KMS-11 (cell line): ENCODE measurements around the gene NECTIN4.
A peak's percentile ranks its signal among the peaks of the same experiment; 100 is the strongest.

Experiments
- H2AFZ ChIP-seq: fragments of 200-600 bp; sonication (generic); 2 replicates; pipeline ENCODE4 v1.6.1; 2016; ENCODE audit warnings: antibody characterized with exemption, mixed run types, low read depth
- H3K27ac ChIP-seq: fragments of 200-600 bp; sonication (generic); 2 replicates; pipeline ENCODE4 v1.6.1; 2016; ENCODE audit warnings: mild to moderate bottlenecking, mixed run types
- H3K27me3 ChIP-seq: fragments of 200-600 bp; sonication (generic); 2 replicates; pipeline ENCODE4 v1.6.1; 2017; ENCODE audit warnings: mild to moderate bottlenecking, low read depth, mixed run types, moderate library complexity; ENCODE audit not compliant: insufficient read depth
- H3K36me3 ChIP-seq: fragments of 200-600 bp; sonication (generic); 2 replicates; pipeline ENCODE4 v1.6.1; 2017; ENCODE audit warnings: mild to moderate bottlenecking, mixed run types; ENCODE audit not compliant: insufficient read depth
- H3K4me1 ChIP-seq: fragments of 200-600 bp; sonication (generic); 2 replicates; pipeline ENCODE4 v1.6.1; 2016; ENCODE audit warnings: mild to moderate bottlenecking, low read depth, mixed run types; ENCODE audit not compliant: poor library complexity, severe bottlenecking
- H3K4me2 ChIP-seq: fragments of 200-600 bp; sonication (generic); 2 replicates; pipeline ENCODE4 v1.7.0; 2016; ENCODE audit warnings: mild to moderate bottlenecking, mixed run types
- H3K4me3 ChIP-seq: fragments of 200-600 bp; sonication (generic); IDR thresholded peaks from 2 replicates; pipeline ENCODE4 v1.6.1; 2017; ENCODE audit warnings: low read depth, low read length, mixed read lengths; ENCODE audit not compliant: insufficient read depth
- H3K79me2 ChIP-seq: fragments of 200-600 bp; sonication (generic); 2 replicates; pipeline ENCODE4 v1.6.1; 2016; ENCODE audit warnings: low read depth, mixed run types; ENCODE audit not compliant: insufficient read depth
- H3K9ac ChIP-seq: fragments of 200-600 bp; sonication (generic); 2 replicates; pipeline ENCODE4 v1.6.1; 2016; ENCODE audit warnings: mild to moderate bottlenecking, mixed run types
- H4K20me1 ChIP-seq: fragments of 200-600 bp; sonication (generic); 2 replicates; pipeline ENCODE4 v1.6.1; 2016; ENCODE audit warnings: mild to moderate bottlenecking, mixed run types; ENCODE audit not compliant: insufficient read depth
- TF ChIP-seq, protein P1 (sequence below): fragments of 200-600 bp; sonication (generic); conservative IDR thresholded peaks from 2 replicates; pipeline ENCODE4 v1.6.1; 2017; ENCODE audit warnings: low read depth, mild to moderate bottlenecking, antibody characterized with exemption, low read length, moderate library complexity, mixed read lengths

NECTIN4 gene

DNA sequence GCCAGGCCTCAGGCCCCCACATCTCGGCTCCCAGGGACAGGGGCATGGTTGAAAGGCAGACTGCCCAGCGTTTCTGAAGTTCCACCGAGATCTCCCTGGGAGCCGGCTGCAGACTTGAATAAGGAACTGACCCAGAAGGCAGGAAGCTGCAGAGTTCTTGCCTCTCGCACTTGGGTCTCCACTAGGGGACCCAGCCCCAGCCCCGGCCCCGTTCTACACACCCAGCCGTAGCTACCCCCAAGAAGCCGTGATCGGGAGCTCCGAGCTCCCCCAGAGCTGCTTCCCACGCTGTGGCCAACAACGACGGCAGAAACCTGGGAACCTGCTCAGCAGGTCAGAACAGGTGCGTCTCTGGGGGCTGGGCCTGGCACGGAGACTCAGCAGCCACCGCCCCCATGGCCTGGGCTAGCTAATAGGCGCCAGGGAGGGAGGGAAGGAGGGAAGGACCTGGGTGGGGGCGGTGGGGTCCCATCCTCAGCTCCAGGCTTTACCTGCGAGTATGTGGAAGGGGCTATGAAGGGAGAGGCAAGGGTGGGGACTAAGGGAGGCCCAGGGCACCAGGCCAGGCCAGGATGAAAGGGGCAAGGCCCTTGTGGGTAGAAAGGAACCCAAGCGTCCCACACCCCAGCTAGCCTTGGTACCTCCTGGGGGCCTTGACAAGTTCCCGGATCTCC, at the start of gene NECTIN4:
Gene NECTIN4, minus strand, starts transcription at position 308 of the 674 bp plus-strand sequence. Its CDS starts 262 bp downstream, at position 46.
- no peak within 1 kb of the TSS for H3K4me3 ChIP-seq
- H3K27ac ChIP-seq, result no peak within 1 kb of the TSS
- no peak within 1 kb of the TSS for H3K9ac ChIP-seq

DNA sequence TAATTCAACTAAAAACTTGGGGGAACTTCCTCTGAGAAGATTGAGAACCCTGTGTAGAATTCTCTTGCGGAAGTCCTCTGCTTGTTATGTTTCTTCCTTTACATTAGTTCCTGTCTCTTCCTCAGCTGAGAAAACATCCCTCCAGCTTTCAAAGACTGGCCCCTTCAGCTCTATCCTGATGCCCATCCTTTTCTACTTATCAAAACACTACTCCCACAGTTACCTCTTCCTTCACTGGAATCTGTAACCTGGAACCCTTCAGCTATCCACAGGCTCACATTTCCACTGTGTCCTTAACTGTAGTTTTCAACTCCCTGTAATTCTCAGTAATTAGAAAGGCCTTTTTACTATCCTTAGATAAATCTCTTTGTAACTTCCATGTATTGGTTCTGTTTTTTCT, 49.1 kb upstream of the NECTIN4 start:
- TF ChIP-seq, protein P1, sequence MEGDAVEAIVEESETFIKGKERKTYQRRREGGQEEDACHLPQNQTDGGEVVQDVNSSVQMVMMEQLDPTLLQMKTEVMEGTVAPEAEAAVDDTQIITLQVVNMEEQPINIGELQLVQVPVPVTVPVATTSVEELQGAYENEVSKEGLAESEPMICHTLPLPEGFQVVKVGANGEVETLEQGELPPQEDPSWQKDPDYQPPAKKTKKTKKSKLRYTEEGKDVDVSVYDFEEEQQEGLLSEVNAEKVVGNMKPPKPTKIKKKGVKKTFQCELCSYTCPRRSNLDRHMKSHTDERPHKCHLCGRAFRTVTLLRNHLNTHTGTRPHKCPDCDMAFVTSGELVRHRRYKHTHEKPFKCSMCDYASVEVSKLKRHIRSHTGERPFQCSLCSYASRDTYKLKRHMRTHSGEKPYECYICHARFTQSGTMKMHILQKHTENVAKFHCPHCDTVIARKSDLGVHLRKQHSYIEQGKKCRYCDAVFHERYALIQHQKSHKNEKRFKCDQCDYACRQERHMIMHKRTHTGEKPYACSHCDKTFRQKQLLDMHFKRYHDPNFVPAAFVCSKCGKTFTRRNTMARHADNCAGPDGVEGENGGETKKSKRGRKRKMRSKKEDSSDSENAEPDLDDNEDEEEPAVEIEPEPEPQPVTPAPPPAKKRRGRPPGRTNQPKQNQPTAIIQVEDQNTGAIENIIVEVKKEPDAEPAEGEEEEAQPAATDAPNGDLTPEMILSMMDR, result no peak
- H3K27me3 ChIP-seq, result no peaks in the 10 kb centered on the region
- peaks cover 16% of the 10 kb centered on the region for H3K4me1 ChIP-seq
- H3K4me3 ChIP-seq, result no peak overlapping the region
- peaks cover 20% of the 10 kb centered on the region for H3K79me2 ChIP-seq
- H3K36me3 ChIP-seq, result no peaks in the 10 kb centered on the region
- no peak overlapping the region for H3K9ac ChIP-seq
- no peak overlapping the region for H3K4me2 ChIP-seq
- no peak overlapping the region for H3K27ac ChIP-seq
- H2AFZ ChIP-seq, result no peak overlapping the region
- no peaks in the 10 kb centered on the region for H4K20me1 ChIP-seq

More for the DNA sequence above, at the start of gene NECTIN4:
- Histone ChIP-seq H3K36me3 (no peaks in the 10 kb centered on the region), H3K27me3 (no peaks in the 10 kb centered on the region), H4K20me1 (no peaks in the 10 kb centered on the region), H3K79me2 (no peaks in the 10 kb centered on the region), H2AFZ (no peak within 1 kb of the TSS), H3K4me1 (no peaks in the 10 kb centered on the region), H3K4me2 (no peak within 1 kb of the TSS)
- TF ChIP-seq, protein P1, result no peak

DNA sequence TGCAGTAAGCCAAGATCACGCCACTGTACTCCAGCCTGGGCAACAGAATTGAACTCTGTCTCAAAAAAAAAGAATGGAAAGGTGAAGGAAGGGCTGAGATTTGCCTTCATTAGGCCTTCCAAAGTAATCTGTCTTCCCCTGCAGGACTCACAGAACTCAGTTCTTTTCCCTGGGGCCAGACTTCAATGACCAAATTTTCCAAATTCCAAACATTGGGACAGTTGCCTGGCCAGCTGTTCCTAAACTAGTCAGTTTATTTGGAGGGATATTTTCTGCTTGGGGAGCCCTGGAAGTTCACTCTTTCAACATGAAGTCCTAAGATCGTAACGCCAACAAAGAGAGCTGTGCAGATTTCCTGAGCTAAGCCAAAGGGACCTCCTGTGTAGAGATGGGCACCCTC, 48.5 kb upstream of the NECTIN4 start:
- Histone ChIP-seq H3K79me2 (peaks cover 25% of the 10 kb centered on the region), H4K20me1 (no peaks in the 10 kb centered on the region), H3K4me1 (peaks cover 16% of the 10 kb centered on the region), H3K27me3 (no peaks in the 10 kb centered on the region), H3K4me2 (no peak overlapping the region), H3K9ac (no peak overlapping the region), H3K4me3 (no peak overlapping the region), H2AFZ (no peak overlapping the region), H3K36me3 (no peaks in the 10 kb centered on the region), H3K27ac (no peak overlapping the region)
- TF ChIP-seq, protein P1, result no peak

DNA sequence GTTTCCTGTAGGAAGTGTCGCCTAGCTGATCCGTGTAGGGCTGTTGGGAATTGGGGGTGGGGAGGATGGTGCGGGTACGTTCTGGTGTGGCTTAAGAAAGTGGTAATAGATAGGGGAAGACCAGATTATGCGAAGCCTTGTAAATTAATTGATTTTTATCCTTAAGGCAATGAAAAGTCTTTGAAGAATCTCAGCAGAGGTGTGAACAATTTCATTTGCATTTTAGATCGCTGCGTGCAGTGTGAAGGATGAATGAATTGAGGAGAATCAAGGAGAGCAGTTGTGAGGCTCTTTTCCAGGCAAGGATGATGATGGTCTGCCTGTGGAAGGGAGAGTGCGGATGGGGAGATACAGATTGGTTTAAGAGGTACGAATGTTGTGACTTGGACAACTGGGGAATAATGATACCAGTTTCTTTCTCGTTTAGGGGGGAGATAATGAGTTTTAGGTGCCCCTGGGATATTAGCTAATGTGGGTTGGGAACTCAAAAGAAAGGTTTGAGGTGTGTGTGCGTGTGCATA, 43.9 kb upstream of the NECTIN4 start:
- Histone ChIP-seq H3K4me3 (peak overlapping the region; percentile 100), H4K20me1 (no peaks in the 10 kb centered on the region), H3K9ac (peak overlapping the region; percentile 90), H3K27ac (peak overlapping the region; percentile 79), H3K27me3 (no peaks in the 10 kb centered on the region), H2AFZ (peak overlapping the region; percentile 86), H3K4me2 (peak overlapping the region; percentile 97), H3K36me3 (no peaks in the 10 kb centered on the region; the same call in 1 of the 2 replicates), H3K79me2 (peaks cover 43% of the 10 kb centered on the region), H3K4me1 (peaks cover 38% of the 10 kb centered on the region)
- TF ChIP-seq, protein P1, result no peak; the same call in 1 of the 2 replicates
